Measurements from ENCODE around the gene SCN4B. TPM values are rescaled to one million over a fixed set of nuclear protein-coding genes. Genes with fewer than 3 reads are reported as not detected.
A peak's percentile ranks its signal among the peaks of the same experiment; 100 is the strongest.

Gene SCN4B
- total and polyA plus RNA-seq, 2 of the 8 experiments (the other 6 are each of a cell fraction or from before 2014, with no cell fraction given): 2.8 to 4.9 TPM

GRCh38 chr11:118112711-118113430, 39.8 kb downstream of the SCN4B start:
- no peak overlapping the region for H3K56ac ChIP-seq (replicated peaks; ENCODE audit: insufficient read length, low read depth, low read length)
- no peaks in the 10 kb centered on the region; a peak in 1 of 7 replicates for H3K27me3 ChIP-seq (replicated peaks in 1 of 4; ENCODE audit: control insufficient read depth in 3 of 4, extremely low read depth in 1 of 4, insufficient read depth in 3 of 4, low read length in 3 of 4)
- H3K79me1 ChIP-seq (ENCODE audit: low read depth, low read length): no peaks in the 10 kb centered on the region
- H2AFZ ChIP-seq (ENCODE audit: low read length): no peak overlapping the region
- no peak overlapping the region for H2BK15ac ChIP-seq (ENCODE audit: low read length)
- no peak overlapping the region for H2AK5ac ChIP-seq (ENCODE audit: low read depth, low read length)
- no peak overlapping the region for H3K4me3 ChIP-seq (ENCODE audit: extremely low read depth in 1 of 4, insufficient read depth in 2 of 4, low read depth in 3 of 4, low read length in 4 of 4)
- DNase-seq (ENCODE audit: low read depth in 1 of 2, low spot score in 2 of 2) (no peak), FAIRE-seq (no peak)
- no peak overlapping the region for H3K18ac ChIP-seq (ENCODE audit: extremely low read depth, low read length)
- no peak overlapping the region for H3K14ac ChIP-seq (ENCODE audit: insufficient read length)
- H4K8ac ChIP-seq (ENCODE audit: extremely low read depth, insufficient read depth, low read length): no peak overlapping the region
- ChIA-PET CTCF (ENCODE audit: partially characterized antibody) (interaction anchor here (0.7 to 2.1 kb wide), 10 partner anchors 9 to 293 kb away, joined by 3 to 7 read pairs (median 4); no protein-coding TSS in a partner anchor), POLR2A (ENCODE audit: partially characterized antibody) (no interaction called here)
- H3K4me1 ChIP-seq (replicated peaks in 1 of 4; ENCODE audit: control insufficient read depth in 3 of 4, insufficient read depth in 4 of 4, low read length in 3 of 4): peaks cover 0 to 3% (median under 1%) of the 10 kb centered on the region in 4 experiments; a peak in 4 of 7 replicates
- TF ChIP-seq SAP30 (IDR thresholded peaks at IDR 0.05; ENCODE audit: insufficient read depth, insufficient replicate concordance, low read length) (no peak), FOSL1 (IDR thresholded peaks at IDR 0.05; ENCODE audit: insufficient read depth, low read depth, low read length) (no peak), HDAC2 (IDR thresholded peaks at IDR 0.05; ENCODE audit: borderline replicate concordance in 1 of 2, low read depth in 2 of 2, low read length in 2 of 2) (no peak), USF2 (IDR thresholded peaks at IDR 0.05; ENCODE audit: low read length) (no peak), RBBP5 (IDR thresholded peaks at IDR 0.05; ENCODE audit: borderline replicate concordance, low read depth, low read length) (no peak), SIRT6 (IDR thresholded peaks at IDR 0.05; ENCODE audit: low read length) (no peak), EP300 (IDR thresholded peaks at IDR 0.05; ENCODE audit: borderline replicate concordance in 1 of 2, low read depth in 2 of 2, low read length in 2 of 2) (no peak), MAFK (IDR thresholded peaks at IDR 0.05; ENCODE audit: low read depth, low read length) (no peak), CBX8 (IDR thresholded peaks at IDR 0.05; ENCODE audit: borderline replicate concordance, low read depth, low read length) (no peak)
- H2BK20ac ChIP-seq (ENCODE audit: low read length): 0 out of 2 replicates have a peak overlapping the region, but pooled peaks have one; percentile 55
- no peaks in the 10 kb centered on the region for H3K23me2 ChIP-seq (ENCODE audit: low read depth, low read length)
- no peaks in the 10 kb centered on the region for H4K20me1 ChIP-seq (replicated peaks in 1 of 2; ENCODE audit: control insufficient read depth in 1 of 2, insufficient read depth in 2 of 2, low read length in 2 of 2)
- no peaks in the 10 kb centered on the region for H3K36me3 ChIP-seq (ENCODE audit: control insufficient read depth in 2 of 4, insufficient read depth in 4 of 4, low read length in 3 of 4)
- H2BK120ac ChIP-seq (replicated peaks; ENCODE audit: low read depth, low read length): no peak overlapping the region
- H4K91ac ChIP-seq (replicated peaks; ENCODE audit: insufficient read length, low read length): no peak overlapping the region
- H3K79me2 ChIP-seq (ENCODE audit: control insufficient read depth in 1 of 2, insufficient read depth in 2 of 2, low read length in 2 of 2): no peaks in the 10 kb centered on the region
- no peak overlapping the region for H3K4ac ChIP-seq (replicated peaks; ENCODE audit: insufficient read length, low read depth, low read length)
- H3K4me2 ChIP-seq (ENCODE audit: insufficient read depth in 1 of 2, low read depth in 2 of 2, low read length in 2 of 2): no peak overlapping the region
- H3K23ac ChIP-seq (ENCODE audit: insufficient read length): no peak overlapping the region
- H4K5ac ChIP-seq (ENCODE audit: insufficient read length, low read depth, low read length): no peak overlapping the region
- no peak overlapping the region for H2BK5ac ChIP-seq (ENCODE audit: low read depth, low read length)
- H2BK12ac ChIP-seq (ENCODE audit: low read depth, low read length): no peak overlapping the region
- no peaks in the 10 kb centered on the region for H3K9me3 ChIP-seq (ENCODE audit: insufficient read depth in 2 of 2, low read depth in 1 of 2, low read length in 1 of 2)
- WGBS, 2 experiments (ENCODE audit: extremely low coverage in 1 of 2, insufficient coverage in 1 of 2, insufficient read length in 1 of 2, insufficient replicate concordance in 2 of 2, low coverage in 1 of 2, low lambda C conversion rate in 2 of 2, missing lambda C conversion rate in 1 of 2): 88% methylated on average over 8 of the region's 11 CpGs; no CpG with 5 or more reads in 1 of the 2 experiments
- H3K9ac ChIP-seq (replicated peaks in 1 of 4; ENCODE audit: extremely low read depth in 1 of 4, low read depth in 3 of 4, low read length in 3 of 4): no peak overlapping the region
- H3K27ac ChIP-seq (ENCODE audit: low read depth, low read length): no peak overlapping the region

All from H1 (cell line).